KOPT-K1 (cell line): ENCODE data around the gene AK6.

ENCODE experiments used
- H3K27ac ChIP-seq: fragments of 200-600 bp; sonication (generic); 2 replicates; pipeline ENCODE4 v1.5.1; 2016; ENCODE audit warnings: antibody characterized with exemption, mild to moderate bottlenecking, low read depth, low read length; ENCODE audit not compliant: poor library complexity, severe bottlenecking
- H3K36me3 ChIP-seq: fragments of 200-600 bp; sonication (generic); 2 replicates; pipeline ENCODE4 v1.5.1; 2017; ENCODE audit warnings: antibody characterized with exemption, mild to moderate bottlenecking, low read length, moderate library complexity; ENCODE audit not compliant: insufficient read depth
- H3K9me3 ChIP-seq: fragments of 200-600 bp; sonication (generic); 2 replicates; pipeline ENCODE4 v1.5.1; 2017; ENCODE audit warnings: antibody characterized with exemption, low read length, mild to moderate bottlenecking; ENCODE audit not compliant: insufficient read depth, poor library complexity, severe bottlenecking

The AK6 gene

GRCh38 chr5:69312459-69313160 is 56.7 kb downstream of the AK6 start:
- Histone ChIP-seq H3K36me3 (peaks cover 38% of the 10 kb centered on the region), H3K9me3 (peaks cover 17% of the 10 kb centered on the region), H3K27ac (no peak overlapping the region)

- Histone ChIP-seq H3K36me3 (peaks cover 34% of the 10 kb centered on the region), H3K9me3 (peaks cover 22% of the 10 kb centered on the region), H3K27ac (no peak overlapping the region)
These were observed 59.9 kb downstream of the AK6 start for GRCh38 chr5:69309380-69309779.

GRCh38 chr5:69308046-69308553 is 61.2 kb downstream of the AK6 start:
- peaks cover 27% of the 10 kb centered on the region for H3K36me3 ChIP-seq
- peaks cover 22% of the 10 kb centered on the region for H3K9me3 ChIP-seq
- H3K27ac ChIP-seq = no peak overlapping the region

- Histone ChIP-seq H3K9me3 (peaks cover 21% of the 10 kb centered on the region), H3K36me3 (peaks cover 19% of the 10 kb centered on the region; the same call in 1 of the 2 replicates)
These were observed 63.8 kb downstream of the AK6 start for GRCh38 chr5:69305512-69305911.

More at GRCh38 chr5:69305512-69305911, 63.8 kb downstream of the AK6 start:
- H3K27ac ChIP-seq = no peak overlapping the region
